HG03575 (cell line): Measurements from ENCODE around the gene STARD13.

ENCODE experiments used
- ATAC-seq: cut with Tn5 transposase; IDR thresholded peaks from one replicate; pipeline ENCODE4 v1.9.1; 2021; ENCODE audit not compliant: unreplicated experiment, insufficient number of reproducible peaks, low FRiP score; ENCODE audit errors: extremely low read depth

Gene STARD13

GRCh38 chr13:33139780-33140535 lies 145.6 kb downstream of the STARD13 start:
- no peak for ATAC-seq

DNA sequence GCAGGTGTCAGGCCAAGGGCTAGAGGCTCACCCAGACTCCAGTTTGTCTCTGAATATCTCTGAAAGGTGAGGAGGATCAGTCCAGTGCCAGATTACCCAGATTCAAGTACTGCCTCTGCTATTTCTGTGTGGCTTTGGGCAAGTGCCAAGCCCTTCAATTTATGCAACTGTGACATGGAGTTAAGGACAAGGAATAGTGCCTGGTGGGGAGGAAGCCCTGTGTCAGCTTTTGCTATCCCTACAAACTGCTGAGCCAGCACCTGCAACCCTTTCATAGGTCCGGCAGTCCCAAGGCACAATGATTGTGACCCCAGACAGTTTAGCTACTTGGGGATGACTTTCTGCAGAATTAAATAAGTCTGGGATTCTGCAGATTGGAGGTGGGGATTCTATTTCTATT lies 146.4 kb downstream of the STARD13 start:
- ATAC-seq, result no peak

GRCh38 chr13:33138441-33138840 lies 147.1 kb downstream of the STARD13 start:
- no peak for ATAC-seq

GRCh38 chr13:33137721-33138120 lies 147.8 kb downstream of the STARD13 start:
- ATAC-seq, result no peak

- ATAC-seq, result no peak
Observed at GRCh38 chr13:33135097-33135496, 150.5 kb downstream of the STARD13 start.

- ATAC-seq, result no peak
Observed at GRCh38 chr13:33134213-33134612, 151.3 kb downstream of the STARD13 start.

- ATAC-seq, result no peak
Observed at GRCh38 chr13:33132644-33133440, 152.7 kb downstream of the STARD13 start.

- no peak for ATAC-seq
Observed at GRCh38 chr13:33129886-33130285, 155.7 kb downstream of the STARD13 start.

- ATAC-seq, result no peak
Observed at GRCh38 chr13:33129094-33129832, 156.3 kb downstream of the STARD13 start.

DNA sequence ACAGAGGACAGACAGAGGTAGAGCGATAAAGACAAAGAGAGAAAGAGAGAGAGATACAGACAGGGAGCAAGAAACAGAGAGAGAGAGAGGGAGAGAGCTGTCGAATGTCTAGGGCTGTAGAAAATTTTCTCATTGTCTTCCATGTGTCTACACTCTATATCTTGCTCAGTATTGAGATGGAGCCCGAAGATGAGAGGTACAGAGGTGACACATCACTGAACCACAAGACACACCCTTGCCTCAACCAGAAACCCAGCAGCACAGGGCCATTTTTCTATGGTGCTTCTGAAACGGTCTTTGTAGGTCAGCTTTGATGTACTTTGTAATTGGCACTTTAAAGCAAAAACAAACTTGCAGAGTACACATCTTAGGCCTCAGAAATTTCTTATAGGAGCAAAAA lies 157.4 kb downstream of the STARD13 start:
- ATAC-seq, result no peak

- ATAC-seq, result no peak
Observed at GRCh38 chr13:33127009-33127551, 158.5 kb downstream of the STARD13 start.

DNA sequence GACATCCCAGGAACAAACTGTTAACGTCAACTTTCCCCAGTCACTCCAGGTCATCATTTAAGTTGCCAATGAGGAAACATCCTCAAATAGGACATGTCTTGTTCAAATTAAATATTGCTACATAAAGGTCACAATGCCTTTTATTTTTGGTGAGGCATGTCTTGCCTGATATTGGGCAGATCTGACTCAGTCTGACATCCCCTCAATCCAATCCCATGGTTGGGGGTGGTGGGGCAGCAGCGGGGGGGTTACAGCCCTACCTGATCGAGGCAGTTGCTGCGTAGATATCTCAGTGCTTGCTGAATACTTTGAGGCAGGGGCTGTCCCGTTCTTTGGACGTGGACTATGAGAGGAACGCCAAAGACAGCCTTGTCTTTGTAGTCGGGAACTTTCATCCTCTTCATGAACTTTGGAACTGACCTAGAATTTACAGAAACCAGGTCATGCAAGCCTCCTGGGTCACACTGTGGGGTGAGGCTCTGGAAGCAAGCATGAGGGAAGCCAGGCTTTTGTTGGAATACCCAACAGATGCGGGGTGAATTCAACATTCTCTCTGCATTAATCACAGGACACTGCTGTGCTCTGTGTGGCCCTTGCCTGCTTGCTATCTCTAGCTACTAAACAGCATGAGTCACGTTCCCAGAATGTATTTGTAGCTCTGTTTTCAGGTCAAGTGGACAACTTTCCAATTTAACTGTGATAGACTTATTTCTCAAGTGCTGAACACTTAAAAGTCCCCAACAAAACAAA lies 159.6 kb downstream of the STARD13 start:
- no peak for ATAC-seq

- no peak for ATAC-seq
Observed at GRCh38 chr13:33123066-33123859, 162.3 kb downstream of the STARD13 start.

- ATAC-seq, result no peak
Observed at GRCh38 chr13:33119856-33120543, 165.6 kb downstream of the STARD13 start.

DNA sequence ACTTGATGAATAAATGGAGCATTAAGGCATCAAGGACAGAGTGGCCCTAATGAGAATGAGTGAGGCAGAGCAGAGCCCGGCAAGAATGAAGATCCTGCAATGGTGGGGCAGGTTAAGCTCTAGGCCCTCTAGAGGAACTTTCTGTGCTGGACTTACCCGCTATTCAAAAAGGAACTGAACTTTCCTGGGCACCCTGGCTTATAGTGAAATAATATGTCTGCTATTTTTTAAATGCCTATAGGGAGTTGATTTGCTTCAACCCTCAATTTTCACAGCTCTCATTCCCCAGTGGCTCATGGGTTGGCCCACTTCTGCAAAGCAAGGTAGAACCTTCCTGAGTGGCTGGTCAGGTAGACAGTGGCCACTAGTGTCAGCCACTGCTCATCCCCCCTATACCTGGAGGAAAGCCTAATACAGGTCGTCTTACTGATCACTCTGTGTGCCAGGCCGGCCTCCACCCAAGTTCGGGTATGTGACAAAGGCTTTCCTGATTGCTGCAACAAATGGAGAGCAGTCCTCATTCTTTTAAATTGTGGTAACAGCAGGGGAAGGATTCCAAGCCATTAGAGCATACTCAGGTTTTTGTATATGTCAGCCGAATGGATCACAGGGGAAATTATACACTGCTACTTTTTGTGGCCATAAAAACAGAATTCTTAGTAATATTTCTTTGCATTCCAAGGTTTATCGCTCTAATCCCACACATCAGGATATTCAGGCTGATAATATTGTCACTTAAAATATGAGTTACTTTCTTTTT lies 166.4 kb downstream of the STARD13 start:
- ATAC-seq, result no peak

- ATAC-seq, result no peak
Observed at GRCh38 chr13:33116321-33117010, 169.1 kb downstream of the STARD13 start.
